GOT3 (cell line): ENCODE data around the gene TTC27.
"Not testable (repeated sequence)": the region's sequence is repeated elsewhere in the genome, so short reads cannot be mapped to it uniquely, and the experiment has no call there.

Experiments used
- DNase-seq: peaks from one replicate; lab custom pipeline; 2025; ENCODE audit warnings: mixed read lengths; lab: John Stamatoyannopoulos, UW

TTC27 gene

GRCh38 chr2:32807662-32808061 is 179.8 kb downstream of the TTC27 start:
- DNase-seq = no peak

- DNase-seq = no peak
Measured at GRCh38 chr2:32810909-32811495, 183.2 kb downstream of the TTC27 start.

- DNase-seq = no peak
Measured at GRCh38 chr2:32811696-32812095, 183.8 kb downstream of the TTC27 start.

- no peak for DNase-seq
Measured at GRCh38 chr2:32812316-32812715, 184.5 kb downstream of the TTC27 start.

GRCh38 chr2:32820088-32820487 is 192.2 kb downstream of the TTC27 start:
- DNase-seq = no peak

- no peak for DNase-seq
Measured at GRCh38 chr2:32820701-32821100, 192.9 kb downstream of the TTC27 start.

GRCh38 chr2:32824070-32824809 is 196.4 kb downstream of the TTC27 start:
- no peak for DNase-seq

GRCh38 chr2:32825291-32825712 is 197.5 kb downstream of the TTC27 start:
- DNase-seq = no peak

GRCh38 chr2:32830196-32830595 is 202.3 kb downstream of the TTC27 start:
- DNase-seq = no peak

GRCh38 chr2:32832821-32833220 is 205.0 kb downstream of the TTC27 start:
- no peak for DNase-seq

- DNase-seq = no peak
Measured at GRCh38 chr2:32833709-32834108, 205.9 kb downstream of the TTC27 start.

- DNase-seq = no peak
Measured at GRCh38 chr2:32835148-32835547, 207.3 kb downstream of the TTC27 start.

GRCh38 chr2:32836933-32837332 is 209.1 kb downstream of the TTC27 start:
- DNase-seq = no peak

GRCh38 chr2:32838418-32838817 is 210.6 kb downstream of the TTC27 start:
- DNase-seq = no peak

GRCh38 chr2:32838949-32839348 is 211.1 kb downstream of the TTC27 start:
- no peak for DNase-seq

GRCh38 chr2:32841931-32842898 is 214.4 kb downstream of the TTC27 start:
- no peak for DNase-seq

- DNase-seq = no peak
Measured at GRCh38 chr2:32843699-32844098, 215.8 kb downstream of the TTC27 start.

- no peak for DNase-seq
Measured at GRCh38 chr2:32844253-32844652, 216.4 kb downstream of the TTC27 start.

GRCh38 chr2:32846274-32846673 is 218.4 kb downstream of the TTC27 start:
- not testable (repeated sequence) for DNase-seq

- no peak for DNase-seq
Measured at GRCh38 chr2:32847734-32848133, 219.9 kb downstream of the TTC27 start.

- no peak for DNase-seq
Measured at GRCh38 chr2:32849456-32850194, 221.8 kb downstream of the TTC27 start.
